A549 (cell line): ENCODE measurements around the gene ELOVL5.

ENCODE experiments used
- BHLHE40 ChIP-seq: IDR thresholded peaks from 2 replicates; pipeline ENCODE4 v1.6.1; 2012; ENCODE audit warnings: low read depth, low read length, inconsistent platforms
- EP300 ChIP-seq, 2 experiments: fragments of >200 bp; sonication (Bioruptor Twin); formaldehyde crosslinking; IDR thresholded peaks; 2 replicates in 1 of 2; 3 replicates in 1 of 2; pipeline ENCODE4 v1.6.1; 2016 to 2017
- JUN ChIP-seq, 2 experiments: fragments of >200 bp; sonication (Bioruptor Twin); formaldehyde crosslinking; IDR thresholded peaks; 2 replicates in 1 of 2; 3 replicates in 1 of 2; pipeline ENCODE4 v1.6.1; 2016 to 2017
- NR3C1 ChIP-seq: fragments of >200 bp; sonication (Bioruptor Twin); formaldehyde crosslinking; IDR thresholded peaks from 3 replicates; pipeline ENCODE4 v1.6.1; 2017
- POLR2A ChIP-seq: IDR thresholded peaks from 2 replicates; pipeline ENCODE4 v1.6.1; 2012; ENCODE audit warnings: mild to moderate bottlenecking, low read length
- POLR2AphosphoS2 ChIP-seq: conservative IDR thresholded peaks from 2 replicates; pipeline ENCODE4 v1.6.1; 2012; ENCODE audit warnings: low read length, improper control_type of control experiment, inconsistent platforms
- SREBF2 ChIP-seq: fragments of 450-650 bp; IDR thresholded peaks from 2 replicates; pipeline ENCODE4 v1.6.1; 2014; ENCODE audit warnings: mild to moderate bottlenecking, moderate library complexity
- TF ChIP-seq, protein P1 (sequence below): fragments of >200 bp; sonication (Bioruptor Twin); formaldehyde crosslinking; IDR thresholded peaks from 3 replicates; pipeline ENCODE4 v1.5.1; 2016
- TF ChIP-seq, protein P2 (sequence below): fragments of 200-600 bp; sonication (generic); IDR thresholded peaks from 2 replicates; pipeline ENCODE4 v1.6.1; 2016; ENCODE audit warnings: antibody characterized with exemption, mild to moderate bottlenecking, moderate library complexity

DNA sequence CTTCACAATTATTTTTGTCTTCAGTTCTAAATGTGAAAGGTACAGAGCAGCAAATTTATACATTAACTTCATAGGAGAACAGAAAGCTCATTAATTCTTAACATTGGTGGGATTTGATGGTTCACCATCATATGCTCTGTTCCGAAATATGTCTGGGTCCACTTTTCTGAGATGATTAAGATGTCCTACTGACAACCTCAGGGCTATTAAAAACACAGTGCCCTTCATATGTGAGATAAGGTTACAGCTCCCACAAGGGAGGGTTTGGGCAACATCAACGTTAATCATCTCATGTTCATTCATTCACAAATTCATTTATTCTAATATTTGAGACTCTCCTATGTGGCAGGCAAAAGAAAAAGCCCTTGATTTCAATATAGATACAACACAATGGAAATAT is 91.2 kb downstream of the ELOVL5 start:
- TF ChIP-seq, protein P1, sequence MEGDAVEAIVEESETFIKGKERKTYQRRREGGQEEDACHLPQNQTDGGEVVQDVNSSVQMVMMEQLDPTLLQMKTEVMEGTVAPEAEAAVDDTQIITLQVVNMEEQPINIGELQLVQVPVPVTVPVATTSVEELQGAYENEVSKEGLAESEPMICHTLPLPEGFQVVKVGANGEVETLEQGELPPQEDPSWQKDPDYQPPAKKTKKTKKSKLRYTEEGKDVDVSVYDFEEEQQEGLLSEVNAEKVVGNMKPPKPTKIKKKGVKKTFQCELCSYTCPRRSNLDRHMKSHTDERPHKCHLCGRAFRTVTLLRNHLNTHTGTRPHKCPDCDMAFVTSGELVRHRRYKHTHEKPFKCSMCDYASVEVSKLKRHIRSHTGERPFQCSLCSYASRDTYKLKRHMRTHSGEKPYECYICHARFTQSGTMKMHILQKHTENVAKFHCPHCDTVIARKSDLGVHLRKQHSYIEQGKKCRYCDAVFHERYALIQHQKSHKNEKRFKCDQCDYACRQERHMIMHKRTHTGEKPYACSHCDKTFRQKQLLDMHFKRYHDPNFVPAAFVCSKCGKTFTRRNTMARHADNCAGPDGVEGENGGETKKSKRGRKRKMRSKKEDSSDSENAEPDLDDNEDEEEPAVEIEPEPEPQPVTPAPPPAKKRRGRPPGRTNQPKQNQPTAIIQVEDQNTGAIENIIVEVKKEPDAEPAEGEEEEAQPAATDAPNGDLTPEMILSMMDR, result no peak
- TF ChIP-seq JUN (IDR thresholded peaks at IDR 0.05) (no peak), EP300 (IDR thresholded peaks at IDR 0.05) (no peak), POLR2A (no peak), BHLHE40 (no peak), NR3C1 (no peak), POLR2AphosphoS2 (no peak), SREBF2 (no peak)
- TF ChIP-seq, protein P2, sequence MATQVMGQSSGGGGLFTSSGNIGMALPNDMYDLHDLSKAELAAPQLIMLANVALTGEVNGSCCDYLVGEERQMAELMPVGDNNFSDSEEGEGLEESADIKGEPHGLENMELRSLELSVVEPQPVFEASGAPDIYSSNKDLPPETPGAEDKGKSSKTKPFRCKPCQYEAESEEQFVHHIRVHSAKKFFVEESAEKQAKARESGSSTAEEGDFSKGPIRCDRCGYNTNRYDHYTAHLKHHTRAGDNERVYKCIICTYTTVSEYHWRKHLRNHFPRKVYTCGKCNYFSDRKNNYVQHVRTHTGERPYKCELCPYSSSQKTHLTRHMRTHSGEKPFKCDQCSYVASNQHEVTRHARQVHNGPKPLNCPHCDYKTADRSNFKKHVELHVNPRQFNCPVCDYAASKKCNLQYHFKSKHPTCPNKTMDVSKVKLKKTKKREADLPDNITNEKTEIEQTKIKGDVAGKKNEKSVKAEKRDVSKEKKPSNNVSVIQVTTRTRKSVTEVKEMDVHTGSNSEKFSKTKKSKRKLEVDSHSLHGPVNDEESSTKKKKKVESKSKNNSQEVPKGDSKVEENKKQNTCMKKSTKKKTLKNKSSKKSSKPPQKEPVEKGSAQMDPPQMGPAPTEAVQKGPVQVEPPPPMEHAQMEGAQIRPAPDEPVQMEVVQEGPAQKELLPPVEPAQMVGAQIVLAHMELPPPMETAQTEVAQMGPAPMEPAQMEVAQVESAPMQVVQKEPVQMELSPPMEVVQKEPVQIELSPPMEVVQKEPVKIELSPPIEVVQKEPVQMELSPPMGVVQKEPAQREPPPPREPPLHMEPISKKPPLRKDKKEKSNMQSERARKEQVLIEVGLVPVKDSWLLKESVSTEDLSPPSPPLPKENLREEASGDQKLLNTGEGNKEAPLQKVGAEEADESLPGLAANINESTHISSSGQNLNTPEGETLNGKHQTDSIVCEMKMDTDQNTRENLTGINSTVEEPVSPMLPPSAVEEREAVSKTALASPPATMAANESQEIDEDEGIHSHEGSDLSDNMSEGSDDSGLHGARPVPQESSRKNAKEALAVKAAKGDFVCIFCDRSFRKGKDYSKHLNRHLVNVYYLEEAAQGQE, result no peak
